Activated CD4-positive, alpha-beta T cell treated with anti-CD3 and anti-CD28 coated beads, Interleukin-2, amount 50 U/mL, for 1 hour (primary cell): ENCODE data around the gene FNBP1L.

Experiments
- DNase-seq: peaks from one replicate; pipeline ENCODE4 v3.0.0-alpha.2; 2020

The FNBP1L gene

GRCh38 chr1:93595743-93596142 lies 147.8 kb downstream of the FNBP1L start:
- DNase-seq = no peak

GRCh38 chr1:93596329-93597089 lies 148.6 kb downstream of the FNBP1L start:
- no peak for DNase-seq

GRCh38 chr1:93597709-93598108 lies 149.8 kb downstream of the FNBP1L start:
- DNase-seq = no peak

- DNase-seq = no peak
These were observed 150.5 kb downstream of the FNBP1L start for GRCh38 chr1:93598396-93598795.

- DNase-seq = no peak
These were observed 151.0 kb downstream of the FNBP1L start for GRCh38 chr1:93598861-93599439.

- no peak for DNase-seq
These were observed 151.6 kb downstream of the FNBP1L start for GRCh38 chr1:93599479-93599878.

- no peak for DNase-seq
These were observed 152.7 kb downstream of the FNBP1L start for GRCh38 chr1:93600663-93601062.

GRCh38 chr1:93601686-93602085 lies 153.8 kb downstream of the FNBP1L start:
- no peak for DNase-seq

GRCh38 chr1:93602101-93602500 lies 154.2 kb downstream of the FNBP1L start:
- DNase-seq = no peak

GRCh38 chr1:93603106-93603505 lies 155.2 kb downstream of the FNBP1L start:
- no peak for DNase-seq

- no peak for DNase-seq
These were observed 155.7 kb downstream of the FNBP1L start for GRCh38 chr1:93603601-93604000.
